ENCODE data around the gene SIRT2.

- TF ChIP-seq, protein P1, sequence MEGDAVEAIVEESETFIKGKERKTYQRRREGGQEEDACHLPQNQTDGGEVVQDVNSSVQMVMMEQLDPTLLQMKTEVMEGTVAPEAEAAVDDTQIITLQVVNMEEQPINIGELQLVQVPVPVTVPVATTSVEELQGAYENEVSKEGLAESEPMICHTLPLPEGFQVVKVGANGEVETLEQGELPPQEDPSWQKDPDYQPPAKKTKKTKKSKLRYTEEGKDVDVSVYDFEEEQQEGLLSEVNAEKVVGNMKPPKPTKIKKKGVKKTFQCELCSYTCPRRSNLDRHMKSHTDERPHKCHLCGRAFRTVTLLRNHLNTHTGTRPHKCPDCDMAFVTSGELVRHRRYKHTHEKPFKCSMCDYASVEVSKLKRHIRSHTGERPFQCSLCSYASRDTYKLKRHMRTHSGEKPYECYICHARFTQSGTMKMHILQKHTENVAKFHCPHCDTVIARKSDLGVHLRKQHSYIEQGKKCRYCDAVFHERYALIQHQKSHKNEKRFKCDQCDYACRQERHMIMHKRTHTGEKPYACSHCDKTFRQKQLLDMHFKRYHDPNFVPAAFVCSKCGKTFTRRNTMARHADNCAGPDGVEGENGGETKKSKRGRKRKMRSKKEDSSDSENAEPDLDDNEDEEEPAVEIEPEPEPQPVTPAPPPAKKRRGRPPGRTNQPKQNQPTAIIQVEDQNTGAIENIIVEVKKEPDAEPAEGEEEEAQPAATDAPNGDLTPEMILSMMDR (IDR thresholded peaks at IDR 0.05), result no peak
- TF ChIP-seq POLR2A (IDR thresholded peaks at IDR 0.05), result no peak
These were observed 30.9 kb downstream of the SIRT2 start for GRCh38 chr19:38868551-38868950.

Measured in breast epithelium (tissue), 3 donors.